ENCODE results near the gene LILRB2.
"Not testable (repeated sequence)": the region's sequence is repeated elsewhere in the genome, so short reads cannot be mapped to it uniquely, and the experiment has no call there.

The LILRB2 gene

DNA sequence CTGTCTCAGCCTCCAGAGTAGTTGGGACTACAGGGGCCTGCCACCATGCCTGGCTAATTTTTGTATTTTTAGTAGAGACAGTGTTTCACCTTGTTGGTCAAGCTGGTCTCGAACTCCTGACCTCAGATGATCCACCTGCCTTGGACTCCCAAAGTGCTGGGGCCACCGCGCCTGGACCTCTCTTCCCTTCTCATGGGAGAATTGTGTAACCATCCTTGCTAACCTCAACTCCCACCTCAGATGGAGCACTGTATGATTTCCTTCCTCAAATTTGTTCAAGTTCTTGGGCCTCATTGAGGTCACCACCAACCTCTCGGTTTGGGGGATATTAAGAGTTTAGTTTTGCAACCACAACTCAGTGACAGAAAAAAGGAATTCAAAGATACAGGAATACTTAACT lies 21.3 kb upstream of the LILRB2 start:
- no peak for DNase-seq

DNA sequence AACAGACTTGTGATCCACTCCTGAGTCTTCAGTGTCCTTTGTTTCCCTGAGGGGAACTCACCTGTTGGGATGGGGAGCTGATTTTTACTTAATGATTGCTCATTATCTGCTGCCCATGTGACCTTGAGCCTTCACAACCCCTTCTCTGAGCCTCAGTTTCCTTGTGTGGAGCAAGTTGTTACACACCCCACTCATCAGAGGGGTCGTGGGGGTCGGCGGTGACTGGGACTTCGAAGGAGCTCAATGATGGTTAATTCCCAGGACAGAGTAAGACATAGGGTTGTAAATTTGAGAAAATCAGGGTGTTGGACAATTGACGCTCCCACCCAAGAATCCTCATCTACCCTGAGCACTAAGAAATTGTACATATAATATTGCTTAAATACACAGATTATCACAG lies 18.6 kb upstream of the LILRB2 start:
- no peak for DNase-seq

DNA sequence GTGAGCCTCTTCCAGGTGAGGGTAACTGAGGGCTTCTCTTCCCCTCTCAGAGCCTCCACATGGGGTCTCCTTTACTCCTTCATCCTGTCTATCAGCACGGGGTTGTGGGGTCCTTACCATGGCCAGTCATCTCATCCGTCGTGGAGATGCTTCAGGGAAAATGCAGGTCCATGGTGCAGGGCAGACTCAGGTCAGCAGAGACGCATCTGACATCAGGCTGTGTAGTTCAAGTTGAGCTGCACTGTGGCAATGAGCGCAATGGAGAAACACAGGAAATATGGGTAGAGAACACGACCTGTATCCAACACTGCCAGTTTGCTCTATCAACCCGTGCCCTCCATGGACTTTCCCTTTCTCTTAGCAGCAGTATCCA lies 18.2 kb upstream of the LILRB2 start:
- no peak for DNase-seq

DNA sequence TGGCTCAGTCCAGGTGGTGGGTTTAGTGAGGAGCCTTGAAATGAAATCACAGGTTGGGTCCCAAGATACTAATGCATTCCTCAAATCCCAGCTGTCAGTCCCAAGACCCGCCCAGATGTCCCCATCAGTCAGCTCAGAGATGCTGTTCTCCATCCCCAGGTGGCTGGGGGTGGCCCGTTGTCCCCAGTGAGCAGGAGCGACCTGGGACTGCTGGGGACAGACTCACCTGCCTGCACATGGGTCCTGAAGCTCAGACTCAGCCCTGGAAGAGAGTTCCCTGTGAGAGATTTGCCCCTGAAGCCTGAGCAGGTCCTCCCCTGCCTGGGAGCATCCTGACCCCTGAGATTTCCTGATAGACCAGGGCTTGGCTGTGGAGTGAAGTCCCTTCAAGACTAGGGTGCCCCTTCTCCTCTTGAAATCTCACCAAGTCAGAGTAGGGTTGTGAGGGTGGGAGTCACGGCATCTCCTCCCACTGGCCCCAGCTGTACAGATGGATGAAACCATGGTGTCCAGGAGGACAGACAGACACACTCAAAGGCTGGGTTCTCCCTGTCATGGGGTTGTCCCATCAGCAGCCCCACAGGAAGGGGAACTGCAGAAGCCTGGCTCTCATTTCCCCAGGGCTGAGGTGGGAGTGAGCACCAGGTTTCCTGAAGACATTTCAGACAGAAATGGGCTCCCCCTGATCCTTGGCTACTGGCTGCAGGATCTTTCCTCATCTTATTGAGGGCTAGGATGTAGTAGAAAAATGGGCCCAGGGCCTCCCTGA lies 17.6 kb upstream of the LILRB2 start:
- no peak for DNase-seq

DNA sequence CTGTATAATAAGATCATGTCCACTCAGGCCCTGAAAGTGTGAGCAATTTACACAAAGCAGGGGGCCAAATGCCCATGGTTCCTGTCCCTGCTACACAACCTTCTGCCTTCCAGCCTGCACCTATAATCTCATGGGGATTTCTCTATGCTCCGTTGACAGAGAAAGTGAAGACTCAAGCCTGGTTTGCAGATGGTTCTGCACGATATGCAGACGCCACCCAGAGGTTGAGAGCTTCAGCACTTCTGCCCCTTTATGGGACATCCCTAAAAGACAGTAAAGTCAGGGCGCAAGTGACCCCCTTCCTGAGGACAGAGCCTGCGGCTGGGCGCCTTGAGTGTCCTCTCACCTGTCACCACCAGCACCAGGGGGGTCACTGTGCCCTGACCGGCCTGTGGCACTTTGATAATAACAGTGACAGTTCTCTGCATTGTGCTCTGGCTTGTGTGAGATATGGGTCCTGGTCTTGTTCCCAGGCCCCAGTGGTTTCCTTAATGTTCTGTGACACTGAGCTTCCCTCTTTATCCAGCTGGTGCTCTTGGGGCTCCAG lies 16.9 kb upstream of the LILRB2 start:
- peak; percentile 6 for DNase-seq

DNA sequence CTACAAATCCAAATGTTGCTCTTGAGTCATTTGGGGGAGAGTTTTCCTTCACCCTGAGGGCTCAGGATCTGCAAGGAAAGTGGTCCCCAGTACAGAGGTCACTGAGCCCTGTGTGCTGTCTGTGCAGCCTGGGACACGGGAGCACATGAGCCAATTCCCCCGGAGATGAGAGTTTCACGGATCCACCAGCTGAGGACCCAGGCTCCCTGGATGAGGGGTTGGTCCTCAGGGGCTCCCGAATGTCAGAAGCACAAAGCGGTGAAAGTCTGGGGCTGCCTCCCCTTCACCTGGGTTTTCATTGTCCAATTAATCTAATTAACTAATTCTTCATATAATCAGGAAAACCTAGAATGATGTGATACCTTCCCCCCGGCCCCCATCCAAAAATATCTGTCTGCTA lies 13.6 kb upstream of the LILRB2 start:
- no peak for DNase-seq

DNA sequence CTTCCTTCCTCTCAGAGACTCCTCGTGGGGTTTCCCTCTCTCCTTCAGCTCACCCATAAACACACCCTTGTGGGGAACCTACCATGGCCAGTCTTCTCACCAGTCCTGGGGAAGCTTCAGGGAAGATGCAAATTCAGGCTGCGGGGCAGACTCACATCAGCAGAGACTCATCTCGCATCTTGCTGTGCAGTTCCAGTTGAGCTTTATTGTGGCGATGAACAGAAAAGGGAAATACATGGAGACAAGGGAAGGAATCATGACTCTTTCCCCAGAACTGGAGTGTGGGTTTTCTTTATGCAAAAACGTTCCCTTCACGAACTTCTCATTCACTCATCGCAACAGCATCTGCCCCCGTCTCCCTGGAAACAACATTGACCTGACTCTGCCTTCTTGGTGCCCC lies 8.2 kb upstream of the LILRB2 start:
- DNase-seq: not testable (repeated sequence)

DNA sequence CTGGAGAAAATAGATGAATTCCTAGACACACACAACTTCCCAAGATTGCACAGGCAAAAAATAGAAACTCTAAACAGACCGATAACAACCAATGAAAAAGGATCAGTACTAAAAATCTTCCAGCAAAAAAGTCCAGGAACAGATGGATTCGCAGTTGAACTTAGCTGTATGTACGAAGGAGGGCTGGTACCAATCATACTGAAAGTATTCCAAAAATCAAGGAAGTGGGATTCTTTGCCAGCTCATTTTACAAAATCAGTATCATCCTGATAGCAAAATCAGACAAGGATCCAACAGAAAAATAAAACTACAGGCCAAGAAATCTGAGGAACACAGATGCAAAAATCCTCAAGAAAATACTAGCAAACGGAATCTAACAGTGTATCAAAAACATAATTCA lies 6.5 kb upstream of the LILRB2 start:
- no peak for DNase-seq

DNA sequence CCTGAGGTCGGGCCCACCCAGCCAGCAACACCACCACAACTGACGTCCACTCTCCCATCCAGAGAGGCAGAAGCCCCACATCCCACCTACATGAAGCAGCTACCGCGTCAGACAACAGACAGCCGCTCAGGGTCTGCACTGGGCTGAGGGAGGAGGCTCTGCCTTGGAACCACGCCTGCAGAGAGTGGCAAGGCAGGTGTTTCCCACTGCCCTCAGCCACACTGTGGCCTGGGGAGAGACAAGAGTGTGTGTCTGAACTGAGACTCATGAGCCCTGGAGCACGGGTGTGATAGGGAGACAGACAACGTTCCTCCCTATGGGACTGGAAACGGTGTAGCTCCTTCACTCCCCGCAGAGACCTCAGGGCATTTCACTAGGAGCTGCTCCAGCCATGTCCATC lies 5.4 kb upstream of the LILRB2 start:
- DNase-seq: not testable (repeated sequence)

DNA sequence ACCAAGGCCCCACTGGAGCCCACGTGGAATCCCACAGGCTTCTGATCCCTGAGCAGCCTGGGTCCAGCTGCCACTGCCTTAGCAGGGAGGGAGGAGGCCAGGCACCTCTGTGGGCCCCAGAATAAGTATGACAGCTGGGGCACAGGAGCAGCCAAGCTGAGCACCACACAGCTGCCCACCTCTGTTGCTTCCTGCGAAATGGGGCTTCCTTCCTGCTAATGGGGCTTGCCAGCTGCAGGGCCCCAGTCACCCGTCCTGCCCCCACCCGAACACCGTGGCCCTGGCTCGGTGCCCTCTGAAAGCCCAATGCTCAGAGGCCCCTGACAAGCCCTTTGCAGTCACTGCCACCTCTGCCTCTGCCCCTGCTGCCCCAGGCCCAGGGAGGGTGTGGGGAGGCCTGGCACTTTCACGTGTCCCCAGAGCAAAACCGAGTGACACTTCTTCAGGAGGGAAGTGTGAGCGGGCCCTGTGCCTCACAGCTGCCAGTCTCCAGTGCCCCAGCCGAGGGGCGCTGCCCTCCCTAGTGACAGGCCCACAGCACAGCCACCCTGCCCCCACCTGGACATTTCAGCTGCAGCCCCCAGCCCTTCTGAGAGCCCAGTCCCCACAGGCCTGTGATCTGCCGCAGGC lies 4.6 kb upstream of the LILRB2 start:
- DNase-seq: not testable (repeated sequence)

DNA sequence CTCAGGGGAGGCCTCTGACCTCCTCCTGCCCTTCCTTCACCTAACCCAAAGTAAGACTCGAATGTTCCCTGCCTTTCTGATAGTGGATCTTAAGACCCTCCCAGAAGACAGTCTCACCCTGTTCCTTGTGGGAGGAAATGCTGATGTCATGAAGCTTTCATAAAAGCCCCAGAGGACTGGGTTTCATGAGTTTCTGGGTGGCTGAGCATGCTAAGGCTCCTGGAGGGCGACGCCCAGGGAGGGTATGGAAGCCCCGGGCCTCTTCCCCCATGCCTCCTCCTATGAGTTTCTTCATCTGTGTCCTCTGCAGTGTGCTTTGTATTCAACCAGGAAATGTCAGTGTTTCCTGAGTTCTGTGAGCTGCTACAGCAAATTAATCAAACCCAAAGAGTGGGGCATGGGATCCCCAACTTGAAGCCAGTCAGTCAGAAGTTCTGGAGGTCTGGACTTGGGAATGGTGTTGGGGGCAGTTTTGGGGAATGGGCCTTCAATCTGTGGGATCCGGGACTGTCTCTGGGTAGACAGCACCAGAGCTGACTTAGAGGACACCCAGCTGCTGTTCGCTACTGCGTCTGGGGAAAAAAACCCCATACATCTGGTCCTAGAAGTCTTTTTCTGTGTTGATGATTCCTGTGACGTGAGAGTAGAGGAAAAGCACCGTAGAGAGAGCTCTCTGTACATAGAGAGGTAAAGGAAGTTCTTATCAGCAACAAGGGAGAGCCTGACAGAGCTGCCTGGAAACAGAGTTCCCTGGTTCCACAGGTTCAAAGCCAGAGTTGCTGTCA lies 2.0 kb upstream of the LILRB2 start:
- DNase-seq: no peak

DNA sequence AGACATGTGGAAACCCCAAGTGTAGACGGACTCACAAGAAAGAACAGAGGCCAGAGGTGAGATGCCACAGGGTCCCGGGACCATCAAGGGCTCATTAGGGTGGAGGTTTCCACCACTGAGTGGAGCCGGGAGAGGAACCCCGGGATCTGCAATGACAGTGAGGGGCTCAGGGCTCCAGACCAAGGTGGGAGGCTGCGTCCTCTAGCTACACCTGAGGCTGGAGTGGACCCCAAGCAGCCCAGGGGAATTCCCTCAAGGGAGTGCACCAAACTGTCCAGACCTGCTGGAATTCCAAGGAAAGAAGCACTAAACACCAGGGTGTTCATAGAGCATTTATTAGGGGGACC lies 792 bp upstream of the LILRB2 start:
- DNase-seq: not testable (repeated sequence)

DNA sequence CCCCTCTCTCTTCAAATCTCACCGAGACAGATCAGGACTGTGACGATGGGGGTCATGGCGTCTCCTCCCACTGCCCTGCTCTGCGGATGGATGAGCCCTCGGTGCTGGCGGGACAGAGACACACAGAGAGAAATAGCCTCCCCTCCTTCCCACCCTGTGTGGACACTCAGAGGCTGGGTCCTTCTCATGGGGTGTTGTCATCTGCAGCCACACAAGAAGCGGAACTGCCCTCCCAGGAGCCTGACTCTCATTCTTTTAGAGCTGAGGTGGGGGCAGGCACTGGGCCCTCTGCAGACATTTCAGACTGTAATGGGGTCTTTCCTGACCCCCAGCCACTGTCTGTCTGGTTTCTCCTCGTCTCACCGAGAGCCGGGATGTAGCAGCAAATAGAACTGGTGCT lies 469 bp downstream of the LILRB2 start:
- not testable (repeated sequence) for DNase-seq

DNA sequence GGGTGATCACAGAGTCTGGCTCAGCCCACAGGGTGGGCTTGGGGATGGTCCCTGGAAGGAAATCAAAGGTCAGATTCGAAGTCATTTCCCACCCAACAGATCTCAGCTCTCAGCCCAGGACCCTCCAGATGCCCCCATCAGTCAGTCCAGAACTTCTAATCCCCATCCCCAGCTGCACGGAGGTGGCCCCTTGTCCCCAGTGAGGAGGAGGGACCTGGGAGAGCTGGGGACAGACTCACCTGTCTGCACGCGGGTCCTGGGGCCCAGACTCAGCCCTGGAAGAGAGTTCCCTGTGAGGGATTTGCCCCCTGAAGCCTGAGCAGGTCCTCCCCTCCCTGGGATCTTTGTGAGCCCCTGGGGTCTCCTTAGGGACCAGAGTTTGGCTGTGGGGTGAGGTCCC lies 885 bp downstream of the LILRB2 start:
- not testable (repeated sequence) for DNase-seq

DNA sequence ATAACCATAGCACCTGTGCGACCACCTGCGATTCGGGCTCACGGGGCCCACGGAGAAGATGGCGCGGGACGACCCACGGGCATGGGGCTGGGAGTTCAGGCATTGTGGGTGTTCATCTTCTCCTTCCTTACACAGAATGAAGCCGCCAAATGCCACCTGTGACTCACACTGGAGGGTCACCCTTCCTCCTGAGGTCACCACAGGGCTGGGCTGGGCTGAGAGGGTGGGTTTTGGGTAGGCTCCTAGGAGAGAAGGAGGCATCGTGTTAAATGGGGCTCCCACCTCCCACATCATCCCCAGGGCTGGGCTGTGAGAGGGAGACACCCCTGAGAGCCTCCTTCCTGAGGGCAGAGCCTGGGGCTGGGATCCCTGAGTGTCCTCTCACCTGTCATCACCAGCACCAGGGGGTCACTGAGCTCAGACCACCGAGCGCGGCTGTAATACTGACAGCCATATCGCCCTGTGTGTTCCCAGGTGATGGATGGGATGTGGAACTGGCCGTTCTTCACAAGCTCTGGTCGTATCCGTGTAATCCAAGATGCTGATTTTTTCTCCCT lies 1.4 kb downstream of the LILRB2 start:
- DNase-seq: no peak

DNA sequence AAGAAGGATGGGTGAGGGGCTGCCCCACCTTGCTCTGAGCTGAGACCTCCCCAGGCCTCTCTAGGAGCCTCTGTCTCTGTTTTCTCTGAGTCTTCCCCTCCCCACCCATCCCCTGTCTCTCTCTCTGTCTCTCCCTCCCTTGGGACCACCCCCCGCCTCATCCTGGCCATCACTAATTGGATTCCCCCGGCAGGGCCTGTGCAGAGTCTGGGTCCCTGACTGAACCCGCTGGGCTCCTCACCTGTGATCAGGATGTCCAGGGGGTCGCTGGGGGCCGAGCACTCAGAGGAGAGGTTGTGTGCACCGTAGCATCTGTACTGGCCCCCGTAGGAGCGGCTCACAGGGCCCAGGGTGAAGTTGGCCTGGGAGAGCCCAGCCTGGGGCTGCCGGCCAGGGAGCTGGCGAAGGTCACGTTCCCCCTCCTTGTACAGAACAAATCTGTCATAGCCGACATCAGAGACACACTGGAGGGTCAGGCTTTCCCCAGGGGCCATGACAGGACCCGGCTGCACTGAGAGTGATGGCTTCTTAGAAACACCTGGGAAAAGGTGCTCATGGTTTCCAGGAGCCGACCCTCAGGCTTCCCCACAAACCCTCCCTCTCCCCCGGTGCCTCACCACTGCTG lies 2.2 kb downstream of the LILRB2 start:
- not testable (repeated sequence) for DNase-seq

DNA sequence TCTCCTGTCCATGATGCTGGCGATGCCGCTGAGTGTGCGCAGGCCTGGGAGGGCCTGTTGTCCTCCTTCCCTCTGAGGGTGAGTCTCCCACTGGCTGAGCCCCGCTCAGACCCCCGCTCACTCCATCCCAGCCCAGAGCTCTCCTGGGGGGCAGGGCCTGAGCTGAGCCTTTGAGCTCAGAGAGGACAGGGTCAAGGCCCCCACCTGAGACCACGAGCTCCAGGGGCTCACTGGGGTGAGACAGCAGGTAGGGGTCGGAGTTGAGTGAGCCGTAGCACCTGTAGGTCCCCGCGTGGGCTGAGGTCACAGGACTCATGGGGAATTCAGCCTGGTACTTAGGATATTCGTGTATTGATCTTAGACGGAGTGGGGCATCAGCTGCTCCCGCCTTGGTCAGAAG lies 2.9 kb downstream of the LILRB2 start:
- DNase-seq: not testable (repeated sequence)

DNA sequence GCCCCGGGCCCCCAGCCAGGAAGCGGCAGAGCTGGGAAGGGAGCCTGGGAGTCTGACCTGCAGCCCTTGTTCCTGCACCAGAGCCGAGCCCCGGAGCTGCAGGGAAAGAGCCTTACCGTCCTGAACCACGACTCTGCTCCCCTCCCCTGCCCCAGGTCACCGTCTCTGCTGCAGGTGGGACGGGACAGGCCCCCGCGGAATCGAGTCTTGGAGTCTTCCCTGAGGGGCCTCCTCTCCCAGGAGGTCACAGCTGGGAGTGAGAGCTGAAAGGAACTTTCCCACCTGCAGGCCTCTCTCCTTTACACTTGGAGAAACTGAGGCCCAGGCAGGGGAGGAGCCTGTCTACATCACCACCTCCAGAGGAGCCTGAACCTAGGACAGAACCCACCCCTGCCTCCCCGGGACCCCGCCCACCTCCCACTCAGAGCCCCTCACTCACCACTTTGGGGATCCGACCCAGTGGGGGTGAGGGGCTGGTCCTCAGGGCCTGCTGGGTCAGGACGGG lies 3.7 kb downstream of the LILRB2 start:
- DNase-seq: not testable (repeated sequence)

DNA sequence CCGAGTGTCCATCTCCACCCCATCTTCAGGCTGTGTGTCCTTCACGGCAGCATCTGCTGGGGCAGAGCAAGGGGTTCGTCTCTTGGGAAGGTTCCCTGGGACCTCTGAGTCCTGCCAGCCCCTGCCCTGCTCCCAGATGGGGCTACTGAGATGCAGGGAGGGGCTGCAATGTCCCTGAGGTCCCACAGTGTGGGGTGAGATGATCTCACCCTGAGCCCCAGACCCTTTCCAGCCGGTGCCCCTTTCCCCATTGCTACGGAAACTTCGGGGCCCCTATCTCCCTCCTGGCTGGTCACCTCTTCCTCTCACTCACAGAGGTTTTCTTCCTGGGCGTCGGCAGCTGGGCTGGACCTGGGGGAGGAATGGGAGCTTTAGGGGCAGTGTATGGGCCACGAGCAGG lies 5.0 kb downstream of the LILRB2 start:
- DNase-seq: no peak

DNA sequence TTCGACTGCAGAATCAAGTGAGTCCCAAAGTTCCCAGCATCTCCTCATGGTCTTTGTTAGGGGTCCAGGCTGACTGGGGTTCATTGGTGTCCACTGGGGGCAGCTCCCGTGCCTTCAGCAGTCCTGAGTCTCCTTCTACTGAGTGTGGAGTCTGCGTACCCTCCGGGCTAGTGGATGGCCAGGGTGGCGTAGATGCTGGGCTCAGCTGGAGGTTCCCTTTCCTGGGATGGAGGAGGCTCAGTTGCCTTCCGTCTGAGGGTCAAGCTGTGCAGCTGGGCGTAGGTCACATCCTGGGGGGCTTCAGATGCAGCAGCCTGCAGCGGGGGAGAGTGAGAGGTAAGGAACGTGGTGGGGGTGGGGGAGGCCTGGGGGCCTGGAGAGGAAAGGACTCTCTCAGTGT lies 6.4 kb downstream of the LILRB2 start:
- not testable (repeated sequence) for DNase-seq

DNA sequence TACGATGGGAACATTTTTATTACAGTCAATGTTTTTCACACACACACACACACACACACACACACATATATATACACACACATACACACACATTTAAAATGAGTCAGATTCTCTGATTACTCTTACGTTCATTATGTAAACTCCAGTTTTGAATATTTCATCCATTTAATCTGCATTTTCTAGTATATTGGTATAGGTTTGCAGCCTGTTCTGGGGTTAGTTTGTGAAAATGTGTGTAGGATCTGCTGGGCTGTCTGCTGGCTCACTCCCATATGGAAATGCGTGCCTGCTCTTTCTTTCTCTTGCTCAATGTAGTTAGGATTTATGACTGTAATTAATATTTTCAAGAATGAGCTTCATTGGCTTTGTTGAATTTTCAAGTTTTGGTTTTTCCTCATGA lies 7.1 kb downstream of the LILRB2 start:
- DNase-seq: no peak

DNA sequence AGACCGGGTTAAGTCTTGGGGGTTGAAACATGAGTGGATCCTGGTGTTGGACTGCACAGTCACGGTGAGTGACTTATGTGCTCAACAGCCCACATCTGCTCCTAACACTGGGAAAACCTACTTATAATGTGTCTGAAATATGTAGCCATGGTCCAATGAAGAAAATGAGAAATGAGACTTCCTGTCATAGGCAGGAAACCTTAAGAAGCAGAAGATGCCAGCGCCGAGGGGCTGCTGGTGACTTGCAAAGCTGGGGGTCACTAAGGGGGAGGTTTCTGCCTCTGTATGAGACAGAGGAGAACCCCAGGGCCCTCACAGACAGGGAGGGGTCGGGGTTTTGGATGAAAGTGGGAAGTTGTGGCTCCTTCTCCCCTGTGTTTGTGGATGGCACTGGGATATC lies 8.7 kb downstream of the LILRB2 start:
- not testable (repeated sequence) for DNase-seq

DNA sequence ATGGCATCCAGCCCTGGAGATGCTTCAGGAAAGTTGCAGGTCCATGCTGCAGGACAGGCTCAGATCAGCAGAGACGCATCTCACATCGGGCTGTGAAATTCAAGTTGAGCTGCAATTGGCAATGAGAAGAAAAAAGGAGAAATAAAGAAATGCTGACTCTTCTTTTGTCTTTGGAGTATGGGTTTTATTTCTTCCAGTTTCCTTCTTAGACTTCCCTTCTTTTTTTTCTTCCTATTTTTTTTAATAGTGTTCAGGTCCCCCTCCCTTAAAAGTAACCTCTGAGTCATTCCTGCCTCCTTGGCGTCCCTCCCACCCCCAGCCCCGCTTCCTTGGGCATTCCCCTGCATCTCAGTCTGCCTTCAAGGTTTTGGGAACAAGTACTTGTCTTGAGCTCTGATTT lies 9.3 kb downstream of the LILRB2 start:
- DNase-seq: not testable (repeated sequence)

All from NCI-H69 (cell line).